DMS79 (cell line): Measurements from ENCODE around the gene TCF12.
A peak's percentile ranks its signal among the peaks of the same experiment; 100 is the strongest.

Experiments
- DNase-seq: peaks from one replicate; lab custom pipeline; 2025; lab: John Stamatoyannopoulos, UW

The TCF12 gene

DNA sequence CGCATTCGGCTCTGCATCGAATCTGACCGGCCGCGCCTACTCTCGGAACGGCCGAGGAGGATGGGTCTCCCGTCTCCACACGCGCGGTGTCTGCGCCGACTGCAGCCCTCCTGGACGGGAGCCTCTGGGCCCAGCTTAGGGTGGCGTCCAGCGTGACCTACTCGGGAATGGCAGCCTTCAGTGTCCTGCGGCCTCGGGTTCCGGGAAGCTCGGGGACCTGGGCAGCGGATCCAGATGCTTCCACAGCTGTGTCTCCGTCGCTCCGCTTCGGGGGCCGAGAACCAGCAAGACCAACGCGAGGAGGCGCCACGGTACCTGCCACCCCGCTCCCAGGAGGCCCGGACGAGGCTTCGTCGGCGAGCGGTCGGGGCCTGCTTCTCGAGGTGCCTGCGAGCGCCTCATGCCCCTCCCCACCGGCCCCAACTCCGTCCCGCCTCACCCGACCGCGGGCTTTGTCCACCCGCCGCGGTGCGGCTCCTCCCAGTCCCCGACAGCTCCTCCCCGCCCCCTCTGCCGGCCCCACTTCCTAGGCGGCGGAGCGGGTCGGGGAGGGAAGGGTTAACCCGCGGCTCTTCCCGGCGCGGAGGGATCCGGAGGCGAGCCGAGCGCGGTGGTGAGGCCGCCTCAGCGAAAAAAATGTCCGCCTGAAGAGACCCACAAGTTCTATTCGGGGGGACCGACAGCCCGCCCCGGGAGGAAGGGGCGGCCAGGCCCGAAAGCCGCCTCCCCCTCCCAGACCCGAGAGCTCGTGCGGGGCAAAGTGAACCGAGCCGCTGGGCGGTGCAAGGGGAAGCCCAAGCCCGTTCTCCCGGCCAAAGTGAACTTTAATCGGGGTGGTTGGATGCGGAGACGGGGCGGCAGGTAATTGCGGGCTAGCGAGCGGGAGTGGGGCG is at the start of gene TCF12:
Gene TCF12 (plus strand): TSS at position 599 of the 893 bp plus-strand sequence. CDS start 1,270 bp downstream, outside the sequence.
- DNase-seq = peak; percentile 70

GRCh38 chr15:56869573-56869972 is 48.9 kb upstream of the TCF12 start:
- DNase-seq = no peak

DNA sequence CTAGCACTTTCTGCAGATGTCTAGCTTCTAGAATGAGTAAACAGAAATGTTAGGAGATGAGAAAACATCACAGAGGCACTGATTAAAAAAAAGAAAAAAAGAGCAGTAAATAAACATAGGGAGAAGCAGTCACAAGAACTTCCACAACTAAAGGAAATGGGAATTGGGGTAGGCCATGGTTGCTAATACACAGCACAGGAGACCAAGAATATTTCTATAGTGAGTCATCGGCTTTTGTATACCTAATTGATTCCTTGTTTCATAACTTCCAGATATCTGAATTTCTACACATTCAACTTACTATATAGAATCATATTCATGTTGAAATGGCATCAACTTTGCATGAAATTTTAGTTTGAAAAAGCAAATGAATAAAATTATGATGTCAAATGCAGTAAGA is 47.3 kb upstream of the TCF12 start:
- no peak for DNase-seq

DNA sequence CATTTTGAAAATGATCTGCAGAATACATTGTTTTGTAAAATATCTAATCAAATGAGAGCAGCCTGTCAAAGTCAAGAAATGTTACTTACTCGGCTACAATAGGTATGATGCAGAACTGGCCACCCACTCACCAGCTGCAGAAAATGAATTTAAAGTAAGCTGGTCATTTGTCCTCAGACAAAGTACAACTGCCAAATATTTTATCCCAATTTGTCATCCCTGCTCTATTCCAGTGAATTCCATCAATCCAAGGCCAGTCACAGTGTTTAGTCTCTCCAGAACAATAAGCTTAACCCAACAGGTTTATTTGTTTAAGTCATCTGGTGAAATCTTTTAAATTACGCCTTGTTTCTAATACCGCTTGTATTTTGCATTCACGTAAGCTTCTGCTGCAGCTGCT is 46.6 kb upstream of the TCF12 start:
- DNase-seq = no peak

DNA sequence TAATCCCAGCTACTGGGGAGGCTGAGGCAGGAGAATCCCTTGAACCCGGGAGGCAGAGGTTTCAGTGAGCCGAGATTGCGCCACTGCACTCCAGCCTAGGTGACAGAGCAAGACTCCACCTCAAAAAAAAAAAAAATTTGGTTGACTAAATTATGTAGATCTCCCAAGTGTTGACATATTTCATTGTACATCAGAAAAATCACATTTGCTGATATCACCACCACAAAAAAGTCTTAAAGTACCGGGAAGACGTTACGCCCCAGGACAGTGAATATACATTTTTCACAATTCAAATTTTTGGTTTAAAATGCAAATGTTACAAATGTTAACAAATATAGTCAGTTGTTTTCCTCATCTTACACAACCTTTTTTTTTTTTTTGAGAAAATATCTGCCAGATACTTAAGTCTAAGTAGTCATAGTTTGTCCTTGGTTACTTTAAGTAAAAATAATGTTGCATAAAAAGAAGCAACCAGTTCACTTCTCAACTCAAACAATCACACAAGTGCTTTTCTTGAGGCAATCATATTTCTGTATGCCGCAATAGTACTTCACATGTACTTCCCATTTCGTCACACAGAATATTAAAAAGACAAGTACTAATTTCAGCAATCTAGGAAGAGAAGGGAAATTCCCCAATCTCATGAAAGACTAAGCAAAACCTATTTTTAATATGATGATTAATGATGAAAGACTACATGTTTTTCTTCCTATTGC is 41.0 kb upstream of the TCF12 start:
- DNase-seq = no peak

DNA sequence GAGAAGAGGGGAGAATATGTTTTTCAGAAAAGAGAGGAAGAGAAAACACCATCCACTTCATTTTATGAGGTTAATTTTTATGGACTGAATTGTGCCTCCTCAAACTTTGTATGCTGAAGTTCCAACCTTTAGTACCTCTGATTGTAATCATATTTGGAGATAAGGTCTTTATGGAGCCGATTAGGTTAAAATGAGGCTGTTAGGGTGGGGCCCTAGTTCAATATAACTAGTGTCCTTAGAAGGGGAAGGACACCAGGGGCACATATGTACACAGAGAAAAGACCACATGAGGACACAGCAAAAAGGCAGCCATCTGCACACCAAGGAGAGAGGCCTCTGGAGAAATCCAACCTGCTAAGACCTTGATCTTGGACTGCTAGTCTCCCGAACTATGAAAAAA is 38.9 kb upstream of the TCF12 start:
- no peak for DNase-seq

DNA sequence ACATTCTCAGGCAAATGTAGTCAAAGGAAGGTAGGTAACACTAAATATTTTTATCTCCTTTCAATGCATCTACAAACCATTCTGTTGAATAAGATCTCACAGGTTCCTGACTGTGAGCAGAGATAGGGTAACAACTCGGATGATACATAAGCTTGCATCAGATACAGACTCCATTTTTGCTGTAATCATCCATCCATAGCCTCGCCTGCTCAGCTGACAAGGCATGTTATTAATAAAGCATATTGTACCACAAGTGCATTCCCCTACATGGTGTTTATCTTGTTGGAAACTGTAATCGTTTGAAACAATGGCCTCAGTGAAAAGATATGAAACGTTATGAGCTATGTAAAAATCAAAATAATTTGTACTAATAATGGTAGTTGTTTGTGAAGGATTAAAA is 35.4 kb upstream of the TCF12 start:
- no peak for DNase-seq

GRCh38 chr15:56886363-56886931 is 32.0 kb upstream of the TCF12 start:
- DNase-seq = no peak

GRCh38 chr15:56886932-56887781 is 31.3 kb upstream of the TCF12 start:
- peak; percentile 61 for DNase-seq

DNA sequence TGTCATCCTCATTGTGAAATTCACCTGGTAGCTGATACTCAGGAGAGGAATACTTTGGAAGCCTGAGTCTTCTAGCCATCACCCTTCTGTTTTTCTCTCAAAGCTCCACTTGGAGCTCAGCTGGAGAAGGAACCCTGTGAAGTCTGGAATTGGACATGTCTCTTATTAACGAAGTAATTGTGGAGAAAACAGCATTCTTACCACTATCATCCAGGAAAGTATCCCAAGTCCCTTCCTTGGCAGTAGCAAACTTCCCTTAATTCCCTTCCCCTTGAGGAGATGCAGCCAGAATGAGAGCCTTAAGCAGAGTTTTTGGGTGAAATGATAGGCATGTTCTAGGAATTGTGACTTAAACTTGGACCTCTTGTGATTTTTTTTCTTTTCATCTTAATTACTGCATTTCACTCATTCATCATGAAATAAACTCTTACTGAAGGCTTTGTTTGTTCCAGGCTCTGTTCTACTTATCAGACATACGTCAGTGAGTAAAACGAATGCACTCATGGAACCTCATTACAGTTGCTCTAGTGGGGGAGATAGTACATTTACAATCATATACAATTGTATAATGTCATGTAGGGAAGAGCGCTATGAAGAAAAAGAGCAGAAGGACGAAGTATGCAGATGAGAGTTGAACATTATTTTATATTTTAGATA is 30.5 kb upstream of the TCF12 start:
- DNase-seq = no peak

GRCh38 chr15:56890038-56890437 is 28.4 kb upstream of the TCF12 start:
- no peak for DNase-seq

- no peak for DNase-seq
Observed at GRCh38 chr15:56891852-56892440, 26.5 kb upstream of the TCF12 start.

DNA sequence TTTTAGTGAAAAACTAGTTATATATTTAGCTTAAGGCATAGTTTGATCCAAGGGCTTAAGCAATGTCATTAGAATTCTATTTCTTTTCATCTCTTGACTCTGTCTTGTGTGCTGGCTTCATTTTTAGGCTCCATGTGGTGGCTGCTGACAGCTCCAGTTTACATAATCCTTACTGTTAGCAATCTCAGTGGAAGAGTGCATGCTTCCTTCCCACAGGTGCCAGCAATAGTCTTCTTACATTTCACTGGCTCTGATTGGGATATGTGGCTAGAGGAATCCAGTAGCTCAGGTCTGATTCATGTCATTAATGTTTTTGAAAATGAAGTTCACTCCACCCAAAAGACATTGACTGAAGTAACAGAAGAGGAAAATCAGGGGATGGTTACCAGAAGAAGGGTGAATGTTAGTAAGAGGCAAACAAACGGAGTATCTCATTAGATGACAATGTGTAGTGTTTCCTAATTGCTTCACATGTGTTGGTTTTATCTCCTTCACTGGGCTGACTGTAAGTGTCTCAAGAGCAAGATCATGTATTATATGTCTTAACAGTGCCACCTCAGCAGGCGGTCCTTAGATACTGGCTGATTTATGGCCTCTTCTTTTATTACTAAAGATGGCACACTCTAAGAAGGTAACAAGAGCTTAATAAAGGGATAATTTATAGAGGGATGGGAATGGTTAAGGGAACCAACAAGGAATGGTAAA is 25.6 kb upstream of the TCF12 start:
- no peak for DNase-seq

GRCh38 chr15:56893364-56893678 is 25.1 kb upstream of the TCF12 start:
- no peak for DNase-seq

- DNase-seq = no peak
Observed at GRCh38 chr15:56894601-56895000, 23.8 kb upstream of the TCF12 start.

- DNase-seq = no peak
Observed at GRCh38 chr15:56901931-56902330, 16.5 kb upstream of the TCF12 start.

DNA sequence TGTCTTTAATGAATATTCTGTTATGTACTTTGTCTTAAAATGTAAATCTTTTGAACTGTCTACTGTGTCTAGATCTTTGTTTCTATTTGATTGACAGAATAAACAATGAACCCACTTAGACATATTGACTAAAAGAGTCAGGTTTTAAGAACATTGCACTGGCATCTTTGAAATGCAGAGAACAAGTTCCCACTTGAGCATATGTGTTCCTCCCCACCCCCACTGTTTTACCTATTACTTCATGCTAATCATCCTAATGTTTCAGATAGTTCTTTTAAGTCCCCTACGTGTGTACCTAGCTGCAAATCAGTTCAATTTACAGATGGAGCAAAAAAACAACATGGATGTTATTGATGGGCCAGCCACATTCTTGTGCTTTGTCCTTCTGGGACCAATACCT is 11.7 kb upstream of the TCF12 start:
- no peak for DNase-seq

GRCh38 chr15:56910801-56911200 is 7.6 kb upstream of the TCF12 start:
- no peak for DNase-seq

GRCh38 chr15:56913241-56913640 is 5.2 kb upstream of the TCF12 start:
- no peak for DNase-seq

GRCh38 chr15:56913670-56914069 is 4.8 kb upstream of the TCF12 start:
- no peak for DNase-seq

DNA sequence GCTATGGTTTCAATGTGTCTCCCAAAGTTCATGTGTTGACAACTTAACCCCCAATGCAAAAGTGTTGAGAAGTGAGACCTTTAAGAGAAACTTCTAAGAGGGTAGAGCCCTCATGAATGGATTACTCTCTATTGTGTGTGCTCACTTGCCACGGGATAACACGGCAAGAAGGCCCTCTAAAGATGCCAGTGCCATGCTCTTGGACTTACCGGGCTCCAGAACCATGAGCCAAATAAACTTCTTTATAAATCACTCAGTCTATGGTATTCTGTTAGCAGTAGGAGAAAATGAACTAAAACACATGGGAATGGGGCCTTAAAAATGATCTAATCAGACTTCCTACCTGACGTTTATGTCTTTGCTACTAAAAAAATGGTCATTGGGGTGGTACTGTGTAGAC is 2.6 kb upstream of the TCF12 start:
- DNase-seq = no peak
